Amniotic epithelial cell (primary cell): ENCODE measurements around the gene CHD2.
A peak's percentile ranks its signal among the peaks of the same experiment; 100 is the strongest.
"Not testable (repeated sequence)": the region's sequence is repeated elsewhere in the genome, so short reads cannot be mapped to it uniquely, and the experiment has no call there.

Experiments used
- DNase-seq: peaks from one replicate; pipeline ENCODE4 v3.0.0-alpha.2; 2010; ENCODE audit warnings: low read depth

Gene CHD2

DNA sequence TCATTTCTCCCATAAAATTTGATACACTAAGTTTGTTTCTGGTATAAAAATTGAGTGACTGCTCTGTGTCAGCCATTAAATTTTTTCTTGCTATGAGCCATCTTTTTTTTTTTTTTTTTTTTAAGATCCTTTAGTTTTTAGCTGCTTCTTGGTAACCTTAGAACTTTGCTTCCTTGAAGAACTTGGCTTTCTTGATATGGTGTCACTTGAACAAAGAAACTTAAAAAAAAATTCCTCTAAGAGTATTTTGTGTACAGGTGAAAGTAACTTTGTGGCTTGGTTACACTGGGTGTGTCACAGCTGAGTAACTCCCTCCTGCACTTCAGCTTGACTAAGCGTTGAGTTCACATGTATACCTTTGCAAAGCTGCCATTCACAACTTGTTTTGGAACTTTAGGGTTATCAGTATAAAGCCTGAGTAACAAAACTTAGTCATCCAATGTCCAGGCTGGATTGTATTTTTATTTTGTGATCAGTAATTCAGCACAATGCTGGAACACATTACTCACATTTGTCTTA is 6.5 kb downstream of the CHD2 start:
- peak; percentile 62 for DNase-seq

DNA sequence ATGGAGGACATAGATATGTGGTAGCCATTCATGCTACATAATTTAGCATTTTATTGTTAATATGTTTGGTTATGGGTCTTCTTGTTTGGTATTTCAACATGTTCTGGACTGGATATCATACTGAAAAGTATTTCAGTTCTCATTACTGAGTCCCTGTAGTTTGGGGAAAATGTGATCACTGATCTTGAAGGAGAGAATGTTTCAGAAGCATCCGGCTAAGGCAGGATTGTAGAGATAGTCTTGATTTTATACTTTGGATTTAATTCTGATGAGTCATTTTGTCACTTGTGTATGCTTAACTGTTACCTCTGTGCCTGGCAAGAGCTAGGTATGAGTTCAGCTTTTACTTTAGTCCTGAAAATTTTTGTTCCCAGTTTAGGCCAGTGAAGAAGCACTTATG is 7.1 kb downstream of the CHD2 start:
- DNase-seq = no peak

DNA sequence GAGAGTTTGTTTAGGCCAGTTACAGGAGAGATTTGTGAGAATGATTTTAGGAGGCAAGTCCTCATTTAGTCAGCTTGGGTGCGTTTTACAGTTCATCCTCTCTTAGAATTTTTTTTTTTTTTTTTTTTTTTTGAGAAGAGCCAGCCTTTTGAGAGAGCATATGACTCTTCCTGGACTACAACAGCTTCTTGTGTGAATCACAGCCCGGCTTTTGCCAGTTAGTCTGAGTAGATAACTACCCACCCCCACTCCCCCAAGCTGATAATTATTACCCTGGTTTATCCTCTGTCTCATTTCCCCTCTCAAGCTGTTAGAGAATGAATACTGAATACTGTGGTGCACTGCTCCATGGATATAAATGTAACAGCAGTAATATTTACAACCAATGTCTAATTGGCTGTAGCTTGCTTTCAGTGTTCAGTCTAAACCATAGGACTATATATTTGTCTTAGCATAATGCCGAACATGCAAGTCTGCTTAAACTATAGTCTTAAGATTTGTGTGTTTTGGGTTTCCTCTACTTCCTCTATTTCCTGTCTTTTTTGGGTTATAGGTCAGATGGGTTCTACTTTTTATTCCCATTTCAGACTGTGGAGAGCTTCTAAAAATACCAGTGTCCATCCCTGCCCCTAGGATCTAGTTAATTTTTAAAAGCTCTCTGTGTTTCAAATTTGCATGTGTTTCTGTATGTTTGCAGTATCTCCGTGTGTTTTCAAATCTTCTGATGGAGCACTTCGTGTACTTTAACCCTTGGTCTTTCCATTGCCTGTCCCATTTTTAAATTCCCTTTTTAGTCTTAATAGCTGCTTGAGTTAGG is 8.0 kb downstream of the CHD2 start:
- DNase-seq = peak; percentile 89

DNA sequence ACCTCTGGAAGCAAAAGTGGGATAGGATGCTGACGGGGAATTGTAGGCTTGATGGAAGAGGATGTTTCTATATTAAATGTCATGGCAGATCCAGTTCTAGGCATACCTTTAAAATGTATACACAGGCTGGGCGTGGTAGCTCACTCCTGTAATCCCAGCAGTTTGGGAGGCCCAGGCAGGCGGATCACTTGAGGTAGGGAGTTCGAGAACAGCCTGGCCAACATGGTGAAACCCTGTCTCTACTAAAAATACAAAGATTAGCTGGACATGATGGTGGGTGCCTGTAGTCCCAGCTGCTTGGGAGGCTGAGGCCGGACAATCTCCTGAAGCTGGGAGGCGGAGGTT is 8.6 kb downstream of the CHD2 start:
- no peak for DNase-seq

DNA sequence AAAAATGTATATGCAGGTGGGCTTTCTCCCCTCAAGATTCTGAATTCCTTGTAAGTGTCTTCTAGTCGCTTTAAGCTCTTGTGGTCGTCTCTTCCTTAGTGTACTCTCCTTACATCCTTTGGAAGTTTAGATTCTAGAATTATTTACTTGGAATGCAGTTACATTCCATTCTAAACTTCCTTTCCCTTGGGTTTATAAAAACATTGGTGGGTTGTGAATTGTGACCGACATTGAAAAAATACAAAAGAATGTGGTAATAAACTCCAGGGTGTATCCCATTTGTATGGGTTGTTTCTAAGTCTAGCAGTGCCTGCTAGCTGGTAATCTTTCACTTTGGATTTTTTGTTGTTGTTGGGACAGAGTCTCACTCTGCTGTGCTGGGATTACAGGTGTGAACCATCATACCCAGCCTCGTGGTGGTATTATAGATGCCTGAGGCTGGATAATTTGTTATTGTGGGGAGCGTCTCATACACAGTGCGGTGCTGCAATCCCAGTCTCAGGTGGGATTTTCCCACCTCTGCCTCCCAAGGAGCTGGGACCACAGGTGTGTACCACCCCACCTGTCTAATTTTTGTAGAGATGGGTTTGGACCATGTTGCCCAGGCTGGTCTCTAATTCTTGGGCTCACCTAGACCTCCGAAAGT is 9.1 kb downstream of the CHD2 start:
- no peak for DNase-seq

DNA sequence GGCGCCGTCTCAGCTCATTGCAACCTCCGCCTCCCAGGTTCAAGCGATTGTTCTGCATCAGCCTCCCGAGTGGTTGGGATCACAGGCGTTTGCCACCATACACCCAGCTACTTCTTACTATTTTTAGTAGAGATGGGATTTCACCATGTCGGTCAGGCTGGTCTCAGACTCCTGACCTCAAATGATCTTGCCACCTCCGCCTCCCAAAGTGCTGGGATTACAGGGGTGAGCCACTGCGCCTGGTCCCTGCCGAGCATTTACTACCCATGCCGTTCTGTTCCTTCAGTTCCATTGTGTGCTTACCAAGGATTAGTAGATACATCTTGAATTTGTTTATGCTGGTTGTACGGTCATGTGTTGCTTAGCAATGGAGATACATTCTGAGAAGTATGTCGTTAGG is 10.3 kb downstream of the CHD2 start:
- DNase-seq = peak; percentile 52

DNA sequence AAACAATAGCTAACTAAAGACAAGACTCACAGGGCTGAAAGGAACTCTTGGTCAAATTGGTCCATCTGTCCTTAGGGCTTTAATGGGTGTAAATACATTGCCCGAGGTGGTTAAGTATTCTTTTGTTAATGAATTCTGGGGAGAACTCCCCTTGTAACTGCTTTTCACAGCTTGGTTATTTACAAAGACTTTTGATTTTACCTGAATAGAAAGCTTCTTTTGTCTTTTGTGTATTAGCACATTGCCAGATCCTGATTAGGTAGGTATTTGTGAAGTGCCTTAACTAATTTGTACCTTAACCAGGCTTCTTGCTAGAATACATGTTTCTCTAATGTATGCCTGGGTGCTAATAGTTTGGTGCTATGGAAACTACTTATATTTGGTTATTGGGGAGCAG is 14.0 kb downstream of the CHD2 start:
- no peak for DNase-seq

DNA sequence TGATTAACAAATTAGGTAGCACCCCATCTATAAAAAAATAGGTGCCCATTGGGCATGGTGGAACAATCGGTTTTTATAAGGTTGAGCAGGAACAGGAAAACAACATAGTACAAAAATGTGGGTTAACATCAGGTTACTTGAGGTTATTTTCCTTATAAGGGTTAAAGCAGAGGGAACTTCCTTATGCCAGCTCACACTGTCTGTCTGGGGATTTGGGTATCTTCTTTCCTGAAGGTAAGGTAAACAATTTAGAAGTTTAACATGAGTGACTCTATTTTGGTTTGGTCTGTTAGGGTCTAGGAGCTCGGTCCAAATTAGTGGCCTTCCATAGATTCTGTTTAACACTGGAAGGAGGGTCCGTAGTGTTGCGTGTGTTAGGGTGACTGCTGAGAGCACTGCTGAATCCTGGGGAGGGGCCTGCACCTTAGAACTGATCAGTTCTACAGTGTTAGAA is 14.7 kb downstream of the CHD2 start:
- DNase-seq = peak; percentile 46

DNA sequence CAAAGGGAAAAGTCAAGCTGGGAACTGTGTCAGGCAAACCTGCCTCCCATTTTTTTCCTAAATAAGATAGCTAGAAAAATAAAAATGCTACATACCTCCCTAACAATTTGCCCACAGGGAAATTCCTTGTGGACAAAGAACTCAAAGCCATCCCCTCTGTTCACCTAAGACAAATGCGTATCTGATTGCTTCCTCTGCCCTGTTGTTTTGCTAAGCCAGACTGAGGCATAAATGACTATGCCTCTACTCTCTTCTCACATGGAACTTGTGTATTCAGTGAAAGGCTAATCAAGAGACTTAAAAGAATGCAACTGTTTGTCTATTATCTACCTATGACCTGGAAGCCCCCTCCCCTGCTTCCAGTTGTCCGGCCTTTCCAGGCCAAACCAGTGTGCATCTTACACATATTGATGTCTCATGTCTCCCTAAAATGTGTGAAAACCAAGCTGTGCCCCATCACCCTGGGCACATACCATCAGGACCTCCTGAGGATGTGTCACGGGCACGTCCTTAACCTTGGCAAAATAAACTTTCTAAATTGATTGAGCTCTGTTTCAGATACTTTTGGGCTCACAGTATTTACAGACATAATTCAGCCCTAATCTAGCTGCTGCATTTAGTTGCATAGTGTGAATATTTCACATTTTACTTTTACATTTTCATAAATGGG is 15.8 kb downstream of the CHD2 start:
- DNase-seq = no peak

DNA sequence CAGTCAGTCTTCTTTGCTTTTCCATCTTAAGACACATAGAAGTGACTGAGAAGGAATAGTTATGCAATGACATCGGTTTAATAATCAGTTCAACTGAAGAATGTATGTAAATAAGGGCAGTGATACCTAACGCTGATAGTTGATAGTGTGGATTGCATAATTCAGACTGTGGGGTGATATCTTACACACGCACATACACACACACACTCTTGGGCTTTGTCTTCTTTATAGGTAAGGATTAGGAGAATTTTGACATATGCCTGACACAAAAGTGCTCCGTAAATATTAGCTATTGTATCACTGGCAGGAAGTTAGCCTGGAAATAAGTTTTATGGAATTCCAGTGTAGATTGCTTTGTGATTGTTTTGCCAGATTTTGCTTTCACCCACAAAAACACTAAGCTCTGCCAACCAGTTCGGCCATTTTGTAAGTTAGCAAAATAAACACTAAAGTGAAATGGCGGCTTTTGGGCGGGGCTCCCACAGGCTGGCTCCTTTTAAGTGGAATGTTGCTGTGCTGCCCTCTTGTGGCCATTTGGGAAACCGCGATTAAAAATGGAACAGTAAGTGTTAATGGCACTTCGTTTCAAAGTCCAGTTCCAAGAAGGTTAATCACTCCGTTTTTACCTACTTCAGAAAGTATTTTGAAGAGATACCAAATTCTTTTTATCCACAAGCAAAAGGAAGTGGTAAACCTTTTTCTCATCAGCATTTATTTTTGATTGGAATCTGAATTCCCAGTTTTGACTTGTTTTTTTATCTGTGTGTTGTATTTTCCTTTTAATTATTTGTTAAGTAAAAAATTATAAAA is 17.7 kb downstream of the CHD2 start:
- peak; percentile 91 for DNase-seq

DNA sequence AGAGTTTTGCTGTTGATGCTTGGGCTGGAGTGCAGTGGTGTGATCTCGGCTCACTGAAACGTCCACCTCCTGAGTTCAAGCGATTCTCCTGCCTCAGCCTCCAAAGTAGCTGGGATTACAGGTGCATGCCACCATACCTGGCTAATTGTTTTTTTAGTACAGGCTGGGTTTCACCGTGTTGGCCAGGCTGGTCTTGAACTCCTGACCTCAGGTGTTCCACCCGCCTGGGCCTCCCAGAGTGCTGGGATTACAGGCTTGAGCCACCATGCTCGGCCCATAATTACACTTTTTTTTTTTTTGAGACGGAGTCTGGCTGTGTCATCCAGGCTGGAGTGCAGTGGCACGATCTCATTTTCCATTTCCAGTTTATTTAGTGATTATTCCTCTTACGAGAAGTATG is 18.8 kb downstream of the CHD2 start:
- DNase-seq = not testable (repeated sequence)

DNA sequence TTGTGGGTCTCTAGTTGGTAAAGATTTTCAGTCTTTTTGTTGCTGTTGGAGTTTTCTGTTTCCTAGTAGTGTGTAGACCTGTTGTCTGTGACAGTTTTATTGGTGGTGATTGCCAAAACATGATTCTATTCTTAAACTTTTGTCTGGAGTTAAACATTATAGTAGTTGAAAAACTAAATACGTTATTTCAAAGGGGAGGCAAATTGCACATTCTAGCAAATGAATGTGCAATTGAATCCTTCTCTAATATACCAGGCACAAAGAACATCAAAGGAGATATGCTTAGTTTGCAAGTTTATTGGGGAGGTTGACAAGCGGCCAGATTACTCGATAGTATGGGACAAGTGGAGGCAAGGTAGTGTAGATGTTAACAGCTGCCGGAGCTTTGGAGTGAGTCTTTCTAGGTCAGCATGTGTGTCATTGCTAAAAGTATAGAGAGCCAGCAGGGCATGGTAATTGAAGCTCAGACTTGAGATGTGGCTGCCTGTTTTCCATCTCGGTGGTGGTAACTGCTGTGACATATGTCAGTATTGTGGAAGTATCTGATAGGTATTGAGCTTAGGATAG is 20.6 kb downstream of the CHD2 start:
- no peak for DNase-seq

DNA sequence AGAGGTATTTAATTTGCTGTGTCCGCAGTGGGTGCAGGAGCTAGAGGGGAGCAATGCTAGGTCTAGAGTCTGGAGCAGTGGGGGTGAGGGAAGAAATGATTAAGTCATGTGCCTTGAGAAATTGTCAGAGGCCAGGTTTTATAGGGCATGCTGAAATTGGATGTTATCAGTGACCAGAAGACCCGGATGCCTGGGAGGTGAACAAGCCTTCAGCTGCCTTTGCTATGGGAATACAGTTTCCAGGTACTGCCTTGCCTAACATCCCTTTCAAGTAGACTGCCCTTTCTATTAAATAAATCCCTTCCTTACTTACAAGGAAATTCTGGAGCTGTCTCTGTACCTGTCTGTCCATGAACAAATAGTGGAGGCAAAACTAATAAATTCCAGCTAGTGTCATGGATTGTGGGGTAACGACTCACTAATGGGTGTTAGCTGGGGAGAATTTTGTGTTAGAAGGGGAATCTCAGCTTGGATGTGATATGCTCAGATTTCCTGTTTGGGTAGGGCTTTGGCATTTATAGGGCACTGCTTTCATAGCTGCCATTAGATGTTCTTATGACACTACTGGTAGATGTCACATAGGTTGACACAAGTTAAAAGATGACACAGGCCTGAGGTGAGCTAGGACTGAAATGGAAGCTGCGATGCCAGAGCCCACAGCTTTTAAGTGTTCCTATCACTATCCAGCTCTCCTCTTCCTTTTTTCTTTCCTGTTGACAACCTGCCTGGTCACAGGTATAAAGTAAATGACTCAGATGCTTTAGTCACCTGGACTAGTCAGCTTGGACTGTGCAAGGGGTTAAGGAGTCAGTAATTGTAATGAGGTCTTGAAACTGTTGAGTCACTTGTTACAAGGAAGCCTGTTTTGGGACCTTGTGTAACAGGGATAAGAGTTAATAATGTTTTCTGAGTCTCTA is 21.3 kb downstream of the CHD2 start:
- DNase-seq = peak; percentile 76

DNA sequence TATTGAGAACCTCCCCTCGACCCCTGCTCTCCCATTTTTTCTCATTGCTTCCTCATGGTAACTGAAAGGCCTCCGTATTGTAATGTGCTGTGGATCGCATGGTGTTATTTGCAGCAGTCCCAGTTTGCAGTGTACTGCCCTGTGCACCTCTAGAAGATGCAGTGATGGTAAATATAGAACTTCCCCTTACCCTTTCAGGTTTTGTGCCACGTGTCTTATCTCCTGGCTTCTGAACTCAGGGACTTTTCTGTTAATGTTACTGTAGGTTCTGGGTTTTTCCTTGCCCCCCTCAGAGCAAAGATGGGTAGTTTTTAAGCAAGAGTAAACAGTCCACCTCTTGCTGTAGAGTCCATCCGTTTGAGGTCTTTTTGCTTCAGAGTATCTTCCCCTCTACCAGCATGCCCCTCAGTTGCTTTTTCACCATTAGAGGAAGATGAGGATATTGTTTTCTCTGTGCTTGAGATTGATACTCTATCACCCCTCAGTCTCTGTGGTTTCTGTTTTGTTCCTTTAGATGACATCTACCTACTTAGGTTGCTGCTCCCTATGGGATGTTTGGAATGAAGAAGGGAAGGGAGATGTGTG is 22.4 kb downstream of the CHD2 start:
- DNase-seq = no peak

DNA sequence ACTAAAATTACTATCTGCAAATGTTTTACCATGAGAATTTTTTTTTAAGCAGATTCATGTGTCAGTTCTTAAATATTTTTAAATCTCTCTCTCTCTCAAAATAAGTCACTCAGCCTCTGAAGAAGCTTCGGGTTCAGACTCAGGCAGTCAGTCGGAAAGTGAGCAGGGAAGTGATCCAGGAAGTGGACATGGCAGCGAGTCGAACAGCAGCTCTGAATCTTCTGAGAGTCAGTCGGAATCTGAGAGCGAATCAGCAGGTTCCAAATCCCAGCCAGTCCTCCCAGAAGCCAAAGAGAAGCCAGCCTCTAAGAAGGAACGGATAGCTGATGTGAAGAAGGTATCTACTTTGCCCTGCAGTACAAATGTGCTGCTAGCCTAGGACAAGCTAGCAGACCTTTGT is 24.1 kb downstream of the CHD2 start:
- peak; percentile 45 for DNase-seq

DNA sequence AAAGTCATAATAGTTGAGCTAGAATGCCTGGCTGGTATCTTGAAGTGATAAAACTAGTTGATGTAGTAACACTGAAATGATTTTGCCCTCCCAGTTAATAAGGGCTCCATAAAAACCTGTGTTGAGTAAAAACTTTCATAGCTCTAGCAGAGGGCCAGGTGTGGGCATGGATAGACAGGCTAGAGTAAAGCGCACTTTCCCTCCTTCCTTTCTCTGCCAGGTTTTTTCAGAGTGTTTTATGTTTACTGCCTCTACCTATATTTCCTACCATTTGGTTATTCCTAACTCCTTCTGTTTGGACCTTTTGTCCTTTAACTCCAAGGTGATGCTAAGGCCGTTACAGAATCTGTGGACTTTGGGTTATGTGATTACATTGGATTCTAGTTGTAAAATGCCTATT is 25.3 kb downstream of the CHD2 start:
- DNase-seq = no peak

DNA sequence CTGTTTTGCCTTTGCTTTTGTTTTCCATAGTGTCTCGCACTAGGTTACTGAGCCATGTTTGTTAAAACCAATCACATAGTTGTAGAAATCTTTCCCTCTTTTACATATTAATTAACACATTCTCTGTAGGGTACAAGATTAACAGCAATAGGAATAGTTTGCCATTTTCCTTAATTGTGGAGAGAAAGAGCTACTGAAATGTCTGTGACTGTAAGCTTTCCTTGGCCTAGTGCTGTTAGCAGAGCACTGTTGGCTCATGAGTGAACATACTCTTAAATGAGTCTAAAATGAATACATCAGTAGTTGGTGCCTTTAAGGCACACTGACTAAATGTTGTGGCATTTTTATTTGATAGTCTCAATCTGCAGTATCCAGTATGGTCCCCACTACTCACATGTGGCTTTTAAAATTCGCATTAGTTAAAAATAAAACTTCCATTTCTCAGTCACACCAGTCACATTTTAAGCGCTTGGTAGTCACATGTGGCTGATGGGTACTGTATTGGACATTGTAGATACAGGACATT is 28.2 kb downstream of the CHD2 start:
- no peak for DNase-seq

DNA sequence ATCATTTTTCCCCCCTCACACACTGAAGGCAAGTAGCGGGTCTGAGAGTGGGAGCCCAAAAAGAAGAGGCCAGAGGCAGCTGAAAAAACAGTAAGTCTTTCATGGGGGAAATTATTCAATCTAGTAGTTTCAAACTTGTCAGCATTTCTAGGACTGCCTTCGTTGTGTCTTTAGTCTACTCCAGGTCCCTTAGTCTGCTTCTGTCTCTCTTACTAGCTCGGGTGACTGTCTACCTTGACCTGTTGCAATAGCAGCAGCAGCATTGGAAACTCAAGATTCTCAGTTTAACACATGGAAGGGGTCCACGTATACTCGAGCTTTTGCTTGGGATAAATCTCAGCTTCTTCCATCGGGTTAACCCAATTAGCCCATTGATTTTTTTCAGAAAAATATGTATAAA is 28.9 kb downstream of the CHD2 start:
- DNase-seq = no peak

DNA sequence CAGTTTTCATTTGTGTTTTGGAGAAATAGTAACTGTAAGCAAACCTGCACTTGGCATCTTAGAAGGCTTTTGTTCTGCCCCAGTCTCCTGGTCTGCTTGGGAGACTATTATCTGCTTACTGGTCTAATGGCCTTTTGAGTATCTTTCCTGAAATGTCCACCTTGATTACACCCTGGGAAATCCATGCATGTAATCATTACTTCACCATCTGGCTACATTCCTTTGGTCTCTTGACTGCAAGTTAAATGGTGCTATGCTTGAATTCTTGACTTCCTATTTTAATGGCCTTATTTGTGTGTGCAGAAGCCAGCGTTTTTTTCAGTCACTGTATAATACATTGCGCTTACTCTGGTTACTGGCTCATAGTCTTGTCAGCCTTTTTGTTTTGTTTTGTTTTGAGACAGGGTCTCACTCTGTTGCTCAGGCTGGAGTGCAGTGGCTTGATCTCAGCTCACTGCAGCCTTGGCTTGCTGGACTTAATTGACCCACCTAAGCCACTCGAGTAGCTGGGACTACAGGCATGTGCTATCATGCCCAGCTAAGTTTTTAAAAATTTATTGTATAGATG is 30.0 kb downstream of the CHD2 start:
- peak; percentile 51 for DNase-seq

DNA sequence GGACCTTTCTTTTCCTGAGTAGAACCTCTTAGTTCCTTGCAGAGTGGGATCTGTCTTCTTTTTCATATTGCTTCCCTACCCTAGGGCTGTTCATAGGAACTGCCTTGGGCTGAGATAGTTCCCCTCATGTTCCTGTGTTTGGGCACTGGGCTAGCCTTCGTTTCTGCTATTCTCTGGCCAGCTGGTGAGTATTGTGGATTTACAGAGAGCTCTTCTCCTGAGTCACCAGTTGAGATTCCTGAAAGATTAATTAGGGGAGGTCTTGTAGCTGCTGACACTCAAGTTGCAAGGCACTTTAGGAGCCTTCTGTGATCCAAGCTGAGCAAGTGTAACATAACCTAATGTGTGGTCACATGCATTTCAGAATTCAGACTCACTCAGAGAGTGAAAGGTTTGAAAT is 30.7 kb downstream of the CHD2 start:
- peak; percentile 90 for DNase-seq
